ENCODE data around the gene IFI44. TPM values are rescaled to one million over a fixed set of nuclear protein-coding genes. Genes with fewer than 3 reads are reported as not detected.

Gene IFI44
- total RNA-seq, 1 experiment from 2014 or later = 3.9 TPM

DNA sequence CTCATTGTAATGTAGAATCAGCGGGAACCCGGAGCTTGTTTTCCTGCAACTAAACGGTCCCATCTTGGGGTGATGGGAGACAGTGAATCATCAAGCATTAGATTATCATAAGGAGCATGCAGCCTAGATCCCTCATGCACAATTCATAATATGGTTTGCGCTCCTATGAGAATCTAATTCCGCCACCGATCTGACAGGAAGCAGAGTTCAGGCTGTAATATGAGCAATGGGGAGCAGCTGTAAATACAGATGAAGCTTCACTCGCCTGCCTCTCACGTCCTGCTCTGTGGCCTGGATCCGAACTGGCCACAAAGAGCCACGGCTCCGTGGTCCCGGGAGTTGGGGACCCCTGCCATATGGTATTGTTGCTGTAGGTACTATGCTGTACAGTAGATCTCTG, 1.6 kb downstream of the IFI44 start:
- DNase-seq (ENCODE audit: low read depth) = no peak

GRCh38 chr1:78652019-78652560, 2.5 kb downstream of the IFI44 start:
- DNase-seq (ENCODE audit: low read depth) = no peak

- no peak for DNase-seq (ENCODE audit: low read depth)
Observed at GRCh38 chr1:78658901-78659300, 9.3 kb downstream of the IFI44 start.

GRCh38 chr1:78663923-78664322, 14.3 kb downstream of the IFI44 start:
- no peak for DNase-seq (ENCODE audit: low read depth)

- no peak for DNase-seq (ENCODE audit: low read depth)
Observed at GRCh38 chr1:78664763-78665162, 15.1 kb downstream of the IFI44 start.

DNA sequence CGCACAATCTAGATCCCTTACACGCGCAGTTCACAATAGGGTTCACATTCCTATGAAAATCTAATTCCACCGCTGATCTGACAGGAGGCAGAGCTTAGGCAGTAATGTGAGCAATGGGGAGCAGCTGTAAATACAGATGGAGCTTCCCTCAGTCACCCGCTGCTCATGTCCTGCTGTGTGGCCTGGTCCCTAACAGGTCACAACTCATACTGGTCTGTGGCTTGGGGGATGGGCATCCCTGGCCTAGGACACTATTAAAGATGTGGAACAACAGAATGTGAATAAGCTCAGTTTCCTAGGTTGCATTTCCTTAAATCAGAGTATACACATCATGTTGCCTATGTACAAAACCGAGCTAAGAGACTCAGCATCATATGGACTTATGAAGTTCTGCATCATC, 16.2 kb downstream of the IFI44 start:
- no peak for DNase-seq (ENCODE audit: low read depth)

- no peak for DNase-seq (ENCODE audit: low read depth)
Observed at GRCh38 chr1:78667939-78668338, 18.3 kb downstream of the IFI44 start.

DNA sequence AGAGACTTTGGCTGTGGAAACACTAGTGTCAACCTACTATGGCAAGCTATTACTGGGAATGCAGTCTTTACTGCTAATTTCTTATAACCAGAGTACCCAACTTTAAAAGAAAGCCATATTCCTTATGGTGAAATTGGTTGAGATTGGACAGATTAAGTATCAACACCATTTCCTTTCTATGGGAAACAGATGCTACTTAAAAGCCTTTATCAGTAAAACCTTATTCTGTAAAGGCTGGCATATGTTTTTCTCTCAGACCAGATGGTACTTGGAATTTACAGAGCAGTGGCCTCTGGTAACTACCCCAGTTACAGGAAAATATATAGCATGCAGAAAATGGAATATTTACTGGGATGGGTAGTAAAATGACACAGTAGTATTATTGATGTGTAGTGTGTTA, 18.8 kb downstream of the IFI44 start:
- no peak for DNase-seq (ENCODE audit: low read depth)

DNA sequence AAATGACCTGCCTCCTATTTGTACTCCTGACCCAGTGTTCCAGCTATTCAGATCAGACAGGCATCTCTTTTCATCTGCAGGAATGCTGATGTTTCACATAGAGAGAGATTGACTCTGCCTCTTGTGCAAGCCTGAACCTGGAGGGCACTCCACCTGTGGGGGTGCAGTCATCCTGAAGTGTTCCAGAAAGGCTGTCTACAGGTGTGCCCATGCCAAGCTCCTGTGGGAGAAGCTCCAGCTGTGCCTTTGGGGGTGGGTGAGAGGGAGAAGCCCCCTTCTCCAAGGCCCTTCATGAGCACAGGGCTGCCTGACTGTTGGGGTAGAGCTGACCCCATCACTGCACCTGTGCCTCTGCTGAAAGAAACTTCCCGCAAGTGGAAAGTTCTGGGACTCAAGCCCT, 22.8 kb downstream of the IFI44 start:
- no peak for DNase-seq (ENCODE audit: low read depth)

GRCh38 chr1:78673120-78673519, 23.5 kb downstream of the IFI44 start:
- DNase-seq (ENCODE audit: low read depth) = no peak

- DNase-seq (ENCODE audit: low read depth) = no peak
Observed at GRCh38 chr1:78676347-78676982, 26.8 kb downstream of the IFI44 start.

DNA sequence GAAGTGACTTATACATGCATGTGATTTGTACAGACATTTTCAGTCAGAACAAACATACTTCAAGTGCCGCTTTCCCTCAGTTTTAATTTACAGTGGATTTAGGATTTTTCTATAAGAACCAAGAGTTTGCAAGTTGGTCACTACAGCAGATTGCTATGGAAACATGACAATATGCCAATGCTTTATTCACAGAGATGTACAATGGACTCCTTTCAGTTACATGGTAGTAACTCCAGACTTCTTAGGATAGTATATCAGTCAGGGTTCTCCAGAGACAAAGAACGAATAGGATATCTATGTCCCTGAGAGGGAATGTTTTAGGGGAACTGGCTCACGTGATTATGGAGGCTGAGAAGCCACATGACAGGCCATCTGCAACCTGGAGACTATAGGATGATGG, 27.4 kb downstream of the IFI44 start:
- no peak for DNase-seq (ENCODE audit: low read depth)

- DNase-seq (ENCODE audit: low read depth) = no peak
Observed at GRCh38 chr1:78677788-78678187, 28.2 kb downstream of the IFI44 start.

- no peak for DNase-seq (ENCODE audit: low read depth)
Observed at GRCh38 chr1:78678324-78678723, 28.7 kb downstream of the IFI44 start.

GRCh38 chr1:78681265-78681664, 31.6 kb downstream of the IFI44 start:
- DNase-seq (ENCODE audit: low read depth) = no peak

GRCh38 chr1:78682496-78682895, 32.9 kb downstream of the IFI44 start:
- DNase-seq (ENCODE audit: low read depth) = no peak

DNA sequence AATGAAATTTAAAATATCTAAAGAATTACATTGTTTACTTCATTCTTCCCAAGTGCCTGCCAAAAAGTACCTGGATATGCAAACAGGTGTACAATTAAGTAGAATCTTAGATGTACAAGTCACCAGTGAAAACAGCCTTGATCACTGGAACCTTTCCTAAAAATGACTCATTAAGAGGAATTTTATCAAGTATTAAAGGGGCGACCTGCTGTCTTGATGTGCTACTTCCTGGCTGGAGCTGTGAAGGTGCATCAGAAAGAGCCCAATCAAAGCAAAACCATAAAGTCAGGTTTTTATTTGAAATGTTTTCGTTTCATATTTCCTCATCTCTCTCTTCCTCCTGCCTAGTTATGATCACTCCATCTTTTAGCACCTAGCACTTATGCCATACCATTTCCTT, 33.4 kb downstream of the IFI44 start:
- no peak for DNase-seq (ENCODE audit: low read depth)

DNA sequence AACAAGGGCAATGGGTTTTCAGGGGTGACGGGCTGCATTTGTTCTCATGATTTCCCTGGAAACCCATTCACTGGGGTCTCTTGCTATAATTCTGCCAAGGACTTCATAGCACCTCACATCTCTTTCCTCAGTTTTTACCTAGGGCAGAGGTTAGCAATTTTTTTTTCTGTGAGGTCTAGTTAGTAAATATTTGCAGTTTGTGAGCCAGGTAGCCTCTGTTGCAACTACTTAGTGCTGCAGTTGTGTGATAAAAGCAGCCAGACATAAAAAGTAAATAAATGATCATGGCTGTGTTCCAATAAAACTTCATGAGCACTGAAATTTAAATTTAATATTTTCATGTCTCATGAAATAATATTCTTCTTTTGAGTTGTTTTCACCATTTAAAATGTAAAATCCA, 37.7 kb downstream of the IFI44 start:
- no peak for DNase-seq (ENCODE audit: low read depth)

DNA sequence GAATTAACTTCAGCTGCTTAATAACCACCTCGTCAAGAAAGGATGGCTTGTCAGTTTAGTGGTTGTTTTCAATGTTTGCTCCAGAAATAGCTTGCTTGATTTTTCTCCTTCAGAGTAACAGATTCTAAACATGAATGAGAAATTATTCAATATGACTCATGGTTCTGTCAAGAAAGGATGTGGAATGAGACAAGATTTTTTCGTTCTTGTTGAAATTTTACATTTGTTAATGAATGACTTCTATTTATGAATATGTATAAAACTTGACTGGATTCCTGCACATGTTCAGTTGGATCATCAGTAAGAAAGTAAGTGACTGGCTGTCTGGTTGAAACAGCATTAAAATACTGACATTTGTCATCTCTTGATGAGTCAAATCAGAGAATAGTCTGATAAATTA, 38.3 kb downstream of the IFI44 start:
- peak; percentile 55 for DNase-seq (ENCODE audit: low read depth)

- DNase-seq (ENCODE audit: low read depth) = peak; percentile 62
Observed at GRCh38 chr1:78688697-78689096, 39.1 kb downstream of the IFI44 start.

DNA sequence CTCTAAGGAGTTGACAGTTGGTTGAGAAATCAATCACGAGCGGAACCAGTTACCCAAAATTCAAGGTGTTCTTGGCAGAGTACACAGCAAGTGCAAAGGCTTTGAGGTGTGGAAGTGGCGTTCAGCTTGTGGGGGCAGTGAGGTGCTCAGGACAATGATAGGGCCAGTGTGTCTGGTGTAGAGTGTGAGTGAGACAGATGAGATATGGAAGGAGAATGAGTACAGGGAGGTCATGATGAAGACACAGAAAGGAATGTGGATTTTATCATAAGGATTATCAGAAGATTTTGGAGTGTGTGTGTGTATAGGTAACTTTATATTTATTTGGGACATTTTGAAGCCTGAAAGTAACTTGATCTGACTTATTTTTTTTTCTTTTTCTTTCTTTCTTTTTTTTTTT, 40.9 kb downstream of the IFI44 start:
- no peak for DNase-seq (ENCODE audit: low read depth)

DNA sequence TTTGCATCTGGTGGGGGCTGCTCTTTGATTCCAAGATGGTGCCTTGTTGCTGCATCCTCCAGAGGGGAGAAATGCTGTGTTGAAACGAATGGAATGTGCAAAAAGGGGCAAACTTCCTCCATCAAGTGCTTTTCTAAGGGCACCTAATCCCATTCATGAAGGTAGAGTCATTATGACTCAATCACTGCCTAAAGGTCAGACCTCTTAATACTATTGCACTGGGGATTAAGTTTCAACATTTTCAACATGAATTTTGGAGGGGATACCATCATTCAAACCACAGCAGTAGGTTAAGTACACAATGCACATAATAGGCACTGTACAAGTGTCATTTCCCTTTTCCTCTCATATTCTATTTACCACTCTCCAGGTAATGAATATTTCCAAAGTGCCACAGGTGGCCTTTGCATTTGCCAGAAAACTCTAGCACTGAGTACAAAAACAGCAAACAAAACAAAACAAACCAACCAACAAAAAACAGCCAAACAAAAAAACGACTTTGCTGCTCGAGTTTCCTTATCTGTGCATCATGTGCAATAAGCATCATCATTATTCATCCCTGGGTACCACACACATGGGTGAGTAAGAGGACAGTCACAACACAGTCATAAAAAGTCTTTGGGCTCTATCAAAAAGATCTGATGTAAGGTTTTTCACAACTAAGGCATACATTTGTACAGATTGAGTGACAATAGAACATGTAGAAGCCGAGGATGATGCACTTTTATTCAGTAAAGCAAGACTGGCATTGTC, 42.5 kb downstream of the IFI44 start:
- peak; percentile 92 for DNase-seq (ENCODE audit: low read depth)

- DNase-seq (ENCODE audit: low read depth) = no peak
Observed at GRCh38 chr1:78699813-78700212, 50.2 kb downstream of the IFI44 start.
